Left lung (tissue), 10 donors: ENCODE results near the gene SMPDL3A. TPM values are rescaled to one million over a fixed set of nuclear protein-coding genes. Genes with fewer than 3 reads are reported as not detected.
A peak's percentile ranks its signal among the peaks of the same experiment; 100 is the strongest.

Experiments used
- ATAC-seq: fragments of 200-7000 bp; cut with Tn5 transposase; one replicate; pipeline ENCODE4 v1.9.1; 2020; ENCODE audit warnings: moderate library complexity
- DNase-seq, 4 donors: peaks; one replicate each; pipeline ENCODE4 v3.0.0-alpha.2; 2013 to 2020
- H3K27ac ChIP-seq, 2 donors: fragments of 200-600 bp; sonication (generic) in 1 of 2; one replicate each; pipeline versions ENCODE4 v1.5.0 to v1.8.0; 2020 to 2021
- H3K27me3 ChIP-seq, 2 donors: fragments of 200-600 bp; sonication (generic) in 1 of 2; one replicate each; pipeline versions ENCODE4 v1.5.0 to v1.8.0; 2020 to 2021
- H3K36me3 ChIP-seq, 2 donors: fragments of 200-600 bp; sonication (generic) in 1 of 2; one replicate each; pipeline versions ENCODE4 v1.5.0 to v1.8.0; 2020 to 2021
- H3K4me1 ChIP-seq, 2 donors: fragments of 200-600 bp; one replicate each; pipeline ENCODE4 v1.8.0; 2021
- H3K4me3 ChIP-seq, 2 donors: fragments of 200-600 bp; sonication (generic) in 1 of 2; one replicate each; pipeline versions ENCODE4 v1.5.0 to v1.8.0; 2020 to 2021; ENCODE audit warnings: mild to moderate bottlenecking in 1 of 2
- H3K9me3 ChIP-seq, 2 donors: fragments of 200-600 bp; sonication (generic) in 1 of 2; one replicate each; pipeline versions ENCODE4 v1.5.0 to v1.8.0; 2020 to 2021
- CTCF ChIP-seq, 2 donors: fragments of 200-600 bp; sonication (generic) in 1 of 2; IDR thresholded peaks; one replicate each; pipeline versions ENCODE4 v1.5.0 to v1.8.0; 2021; ENCODE audit warnings: antibody characterized with exemption in 2 of 2
- intact Hi-C, 2 donors: fragments of 100-400 bp; cut with DNase I; formaldehyde crosslinking; loops; one replicate each; pipeline versions ENCODE4 v1.11.2 to v1.14.2; 2022
- polyA plus RNA-seq, 6 donors: library from polyadenylated mRNA; unstranded; fragments of 120-200 nt; gene quantifications; one replicate each; pipeline ENCODE4 v1.2.1, GENCODE V29; 2013; ENCODE audit not compliant: insufficient read length in 6 of 6
- total RNA-seq, 2 donors: library from RNA; stranded (reverse); fragmentation: NEBNext Ultra II Directional; extraction: Animal tissue kit (Norgen Biotek cat#: 25700); gene quantifications; one replicate each; pipeline ENCODE4 v1.2.1, GENCODE V29; 2021
- donor health status: DM: no; HTN: yes; CAD: no.
- donor health status: DM: no; HTN: no; CAD: no.

SMPDL3A gene
- total and polyA plus RNA-seq, 8 donors: 27.4 to 56.4 (median 42.3) TPM

GRCh38 chr6:122788663-122789181 is 336 bp upstream of the SMPDL3A start:
- no peaks in the 10 kb centered on the region for H3K36me3 ChIP-seq
- peaks cover 0 to 23% of the 10 kb centered on the region in 2 donors for H3K27me3 ChIP-seq
- H3K9me3 ChIP-seq: no peaks in the 10 kb centered on the region
- peaks cover 6 to 39% of the 10 kb centered on the region in 2 donors for H3K4me1 ChIP-seq
- DNase-seq (no peak), ATAC-seq (no peak)
- peak overlapping the region; percentile 97 to 98 for H3K27ac ChIP-seq
- no peak for TF ChIP-seq CTCF (IDR thresholded peaks at IDR 0.05)
- intact Hi-C loops: no loop called here
- H3K4me3 ChIP-seq: peak overlapping the region; percentile 58 to 82

GRCh38 chr6:122790028-122790422 is 967 bp downstream of the SMPDL3A start:
- DNase-seq (no peak), ATAC-seq (peak; percentile 54)
- H3K27ac ChIP-seq: peak overlapping the region; percentile 97 to 98
- TF ChIP-seq CTCF (IDR thresholded peaks at IDR 0.05): no peak
- intact Hi-C loops: no loop called here
- peaks cover 6 to 39% of the 10 kb centered on the region in 2 donors for H3K4me1 ChIP-seq
- peak overlapping the region; percentile 58 to 82 for H3K4me3 ChIP-seq
- no peaks in the 10 kb centered on the region for H3K36me3 ChIP-seq
- H3K9me3 ChIP-seq: no peaks in the 10 kb centered on the region
- H3K27me3 ChIP-seq: peaks cover 0 to 23% of the 10 kb centered on the region in 2 donors

- H3K4me1 ChIP-seq: peaks cover 6 to 39% of the 10 kb centered on the region in 2 donors
- peak in 2 of 4 donors; percentile 44 to 52 for DNase-seq
- H3K27ac ChIP-seq: peak overlapping the region; percentile 97 to 98
- peak; percentile 61 for ATAC-seq
- H3K4me3 ChIP-seq: peak overlapping the region; percentile 58 to 82
- no peaks in the 10 kb centered on the region for H3K36me3 ChIP-seq
- peaks cover 0 to 23% of the 10 kb centered on the region in 2 donors for H3K27me3 ChIP-seq
- no peak for TF ChIP-seq CTCF (IDR thresholded peaks at IDR 0.05)
- no peaks in the 10 kb centered on the region for H3K9me3 ChIP-seq
- intact Hi-C loops: no loop called here
Measured at GRCh38 chr6:122790423-122791309, 1.6 kb downstream of the SMPDL3A start.

GRCh38 chr6:122791310-122791679 is 2.2 kb downstream of the SMPDL3A start:
- no peak for ATAC-seq
- Histone ChIP-seq H3K27ac (peak overlapping the region; percentile 97 to 98), H3K9me3 (no peaks in the 10 kb centered on the region), H3K27me3 (peaks cover 0 to 23% of the 10 kb centered on the region in 2 donors), H3K4me1 (peaks cover 6 to 39% of the 10 kb centered on the region in 2 donors), H3K4me3 (peak overlapping the region in 1 of 2 donors; percentile 82), H3K36me3 (no peaks in the 10 kb centered on the region)
- intact Hi-C loops: no loop called here
- DNase-seq: no peak
- TF ChIP-seq CTCF (IDR thresholded peaks at IDR 0.05): no peak

- ATAC-seq (no peak), DNase-seq (no peak)
- H3K4me3 ChIP-seq: no peak overlapping the region
- intact Hi-C loops: no loop called here
- H3K4me1 ChIP-seq: peaks cover 6 to 39% of the 10 kb centered on the region in 2 donors
- H3K9me3 ChIP-seq: no peaks in the 10 kb centered on the region
- peaks cover 0 to 18% of the 10 kb centered on the region in 2 donors for H3K27me3 ChIP-seq
- peaks cover 0 to 5% of the 10 kb centered on the region in 2 donors for H3K36me3 ChIP-seq
- no peak for TF ChIP-seq CTCF (IDR thresholded peaks at IDR 0.05)
- H3K27ac ChIP-seq: no peak overlapping the region
Measured at GRCh38 chr6:122792766-122793165, 3.7 kb downstream of the SMPDL3A start.
